GM12864 (cell line): ENCODE measurements around the gene PAF1.

Source experiments
- DNase-seq: peaks from one replicate; pipeline ENCODE4 v3.0.0-alpha.2; 2011; ENCODE audit warnings: low read depth
- H3K4me3 ChIP-seq: 2 replicates; pipeline ENCODE4 v1.5.1; 2011; ENCODE audit warnings: mild to moderate bottlenecking, low read depth, low read length, control low read depth
- CTCF ChIP-seq: IDR thresholded peaks from 2 replicates; pipeline ENCODE4 v1.5.1; 2011; ENCODE audit warnings: low read depth, mild to moderate bottlenecking, moderate library complexity, low read length, control low read depth, inconsistent platforms; ENCODE audit errors: missing control alignments

Gene PAF1

GRCh38 chr19:39369200-39369599 lies 21.7 kb downstream of the PAF1 start:
- TF ChIP-seq CTCF: no peak
- no peak overlapping the region for H3K4me3 ChIP-seq
- DNase-seq: no peak

GRCh38 chr19:39365531-39365930 lies 25.4 kb downstream of the PAF1 start:
- TF ChIP-seq CTCF: no peak

DNA sequence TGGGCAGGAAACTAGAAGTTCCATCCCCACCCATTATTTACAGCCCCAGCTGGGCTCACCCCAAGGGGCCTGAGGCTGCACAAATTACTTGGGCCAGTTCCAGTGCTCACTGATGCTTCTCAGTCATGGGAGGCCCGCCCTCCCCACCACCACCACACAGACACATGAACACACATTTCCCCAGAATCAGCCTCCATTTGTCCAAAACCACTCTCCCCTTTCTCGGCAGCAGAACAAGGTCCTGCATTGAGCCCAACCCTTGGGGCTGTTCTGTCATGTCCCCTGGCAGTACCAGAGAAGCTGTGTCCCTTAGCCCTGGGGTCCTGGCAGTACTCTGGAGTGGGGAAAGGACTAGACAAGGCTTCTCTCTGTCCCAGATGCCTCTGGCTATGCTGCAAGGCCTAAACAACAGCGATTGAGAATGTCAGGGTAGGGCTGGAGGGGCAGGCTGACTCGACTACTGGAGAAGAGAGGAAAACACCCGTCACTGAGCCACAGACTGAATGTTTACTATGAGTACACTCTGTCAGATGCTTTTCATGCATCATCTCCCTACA lies 26.9 kb downstream of the PAF1 start:
- no peak overlapping the region for H3K4me3 ChIP-seq
- TF ChIP-seq CTCF: no peak
- no peak for DNase-seq

More at GRCh38 chr19:39365531-39365930, 25.4 kb downstream of the PAF1 start:
- DNase-seq: no peak
- H3K4me3 ChIP-seq: no peak overlapping the region

DNA sequence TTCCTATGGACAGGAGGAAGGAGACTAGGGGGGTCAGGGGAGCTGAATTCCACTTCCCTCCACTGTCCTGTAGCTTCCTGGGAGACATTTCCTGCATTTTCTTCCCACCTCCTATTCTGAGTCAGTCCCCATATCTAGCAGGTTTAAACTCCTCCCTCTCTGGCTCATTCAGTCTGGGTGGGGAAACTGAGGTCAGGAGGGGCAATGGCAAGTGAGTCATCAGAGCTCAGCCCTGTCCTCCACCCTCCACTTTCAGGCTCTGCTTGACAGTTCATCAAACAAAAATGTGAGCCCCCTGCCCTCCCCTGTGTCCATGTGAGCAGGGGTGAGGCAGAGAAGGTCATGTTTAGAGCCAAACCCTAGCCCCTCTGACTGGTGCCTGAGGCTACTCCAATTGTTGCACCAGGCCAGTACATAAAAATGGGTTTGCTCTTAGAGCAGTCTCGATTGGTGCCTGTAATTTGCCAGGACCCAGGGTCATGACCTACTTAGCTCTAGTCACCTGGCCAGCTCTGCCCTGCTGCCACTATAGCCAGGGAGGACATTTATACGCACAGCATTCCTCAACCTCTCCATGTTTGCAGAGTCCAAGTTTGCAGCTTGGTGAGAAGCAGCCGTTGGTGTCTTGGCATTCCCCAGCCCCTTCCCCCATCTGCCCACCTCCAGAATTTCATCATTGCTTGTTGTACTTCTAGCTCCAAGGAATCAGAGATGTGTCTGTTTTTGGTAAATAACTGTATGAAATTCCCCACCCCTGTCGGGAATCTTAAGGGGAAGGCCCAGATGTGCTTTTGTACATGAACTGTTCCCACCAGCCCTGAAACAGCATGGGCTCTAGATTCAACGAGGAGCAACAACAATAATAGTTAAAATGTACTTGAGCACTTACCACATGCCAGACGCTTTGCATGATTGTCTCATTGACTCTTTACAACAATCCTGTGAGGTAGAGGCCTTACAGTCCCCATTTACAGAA lies 27.9 kb downstream of the PAF1 start:
- DNase-seq: no peak
- no peak for TF ChIP-seq CTCF

DNA sequence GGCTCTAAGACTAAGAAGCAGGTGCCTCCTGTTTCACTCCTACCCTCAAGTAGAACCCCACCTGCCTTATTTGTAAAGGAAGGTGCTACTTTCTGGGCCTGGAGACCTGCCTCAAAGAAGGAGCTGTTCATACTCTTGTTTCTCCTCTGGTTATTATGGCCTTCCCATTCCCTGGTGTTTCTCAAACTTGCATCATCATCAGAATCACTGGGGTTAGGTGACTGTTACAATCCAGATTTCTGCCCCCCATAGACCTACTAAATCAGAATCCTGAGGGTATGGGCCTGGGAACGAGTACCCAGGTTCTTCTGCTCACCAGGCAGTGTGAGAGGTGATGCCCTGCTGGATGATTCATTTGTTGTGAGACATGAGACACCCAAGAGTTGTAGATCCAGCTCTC lies 30.3 kb downstream of the PAF1 start:
- TF ChIP-seq CTCF: no peak
- DNase-seq: no peak
- no peak overlapping the region for H3K4me3 ChIP-seq

More for the DNA sequence above, 27.9 kb downstream of the PAF1 start:
- no peak overlapping the region for H3K4me3 ChIP-seq

DNA sequence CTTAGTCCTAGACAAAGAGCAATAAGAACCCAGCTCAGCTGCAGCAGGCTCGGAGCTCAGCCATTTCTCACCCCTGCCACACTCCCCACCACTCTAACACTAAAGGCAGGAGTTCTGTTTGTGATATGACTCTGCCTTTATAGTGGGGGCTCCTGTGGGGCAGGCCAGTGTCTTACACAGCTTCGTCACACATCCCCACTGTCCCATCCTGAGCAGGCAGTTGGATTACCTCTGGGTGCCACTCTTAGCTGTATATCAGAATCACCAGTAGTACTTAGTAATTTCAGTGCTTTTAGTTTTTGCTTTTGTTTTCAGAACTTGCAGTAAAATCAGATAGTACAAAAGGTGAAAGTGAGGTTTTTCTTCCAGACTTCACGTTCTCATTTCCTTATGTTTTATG lies 31.9 kb downstream of the PAF1 start:
- H3K4me3 ChIP-seq: no peak overlapping the region
- no peak for TF ChIP-seq CTCF
- no peak for DNase-seq
